Measurements from ENCODE around the gene TBX1.

TBX1 gene

DNA sequence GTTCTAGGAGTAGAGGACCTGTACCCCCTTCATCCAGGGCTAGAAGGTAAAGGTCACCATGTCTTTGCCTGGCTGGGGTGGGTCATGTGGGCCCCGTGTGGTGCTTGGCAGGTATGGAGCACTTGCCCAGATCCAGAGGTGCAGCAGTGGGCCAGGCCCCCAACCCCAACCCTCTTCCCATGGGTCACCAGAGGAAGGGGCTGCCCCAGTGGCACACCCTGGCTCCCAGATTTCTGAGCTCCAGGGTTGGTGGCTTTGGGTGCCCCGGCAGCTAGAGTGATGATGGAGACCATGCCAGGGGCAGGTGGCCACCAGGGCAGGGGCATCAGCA lies 39.6 kb upstream of the TBX1 start:
- no peak for TF ChIP-seq ZFX (IDR thresholded peaks at IDR 0.05; ENCODE audit: borderline replicate concordance)
- TF ChIP-seq, protein P1, sequence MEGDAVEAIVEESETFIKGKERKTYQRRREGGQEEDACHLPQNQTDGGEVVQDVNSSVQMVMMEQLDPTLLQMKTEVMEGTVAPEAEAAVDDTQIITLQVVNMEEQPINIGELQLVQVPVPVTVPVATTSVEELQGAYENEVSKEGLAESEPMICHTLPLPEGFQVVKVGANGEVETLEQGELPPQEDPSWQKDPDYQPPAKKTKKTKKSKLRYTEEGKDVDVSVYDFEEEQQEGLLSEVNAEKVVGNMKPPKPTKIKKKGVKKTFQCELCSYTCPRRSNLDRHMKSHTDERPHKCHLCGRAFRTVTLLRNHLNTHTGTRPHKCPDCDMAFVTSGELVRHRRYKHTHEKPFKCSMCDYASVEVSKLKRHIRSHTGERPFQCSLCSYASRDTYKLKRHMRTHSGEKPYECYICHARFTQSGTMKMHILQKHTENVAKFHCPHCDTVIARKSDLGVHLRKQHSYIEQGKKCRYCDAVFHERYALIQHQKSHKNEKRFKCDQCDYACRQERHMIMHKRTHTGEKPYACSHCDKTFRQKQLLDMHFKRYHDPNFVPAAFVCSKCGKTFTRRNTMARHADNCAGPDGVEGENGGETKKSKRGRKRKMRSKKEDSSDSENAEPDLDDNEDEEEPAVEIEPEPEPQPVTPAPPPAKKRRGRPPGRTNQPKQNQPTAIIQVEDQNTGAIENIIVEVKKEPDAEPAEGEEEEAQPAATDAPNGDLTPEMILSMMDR (IDR thresholded peaks at IDR 0.05) = no peak
- H3K27ac ChIP-seq = no peak overlapping the region

DNA sequence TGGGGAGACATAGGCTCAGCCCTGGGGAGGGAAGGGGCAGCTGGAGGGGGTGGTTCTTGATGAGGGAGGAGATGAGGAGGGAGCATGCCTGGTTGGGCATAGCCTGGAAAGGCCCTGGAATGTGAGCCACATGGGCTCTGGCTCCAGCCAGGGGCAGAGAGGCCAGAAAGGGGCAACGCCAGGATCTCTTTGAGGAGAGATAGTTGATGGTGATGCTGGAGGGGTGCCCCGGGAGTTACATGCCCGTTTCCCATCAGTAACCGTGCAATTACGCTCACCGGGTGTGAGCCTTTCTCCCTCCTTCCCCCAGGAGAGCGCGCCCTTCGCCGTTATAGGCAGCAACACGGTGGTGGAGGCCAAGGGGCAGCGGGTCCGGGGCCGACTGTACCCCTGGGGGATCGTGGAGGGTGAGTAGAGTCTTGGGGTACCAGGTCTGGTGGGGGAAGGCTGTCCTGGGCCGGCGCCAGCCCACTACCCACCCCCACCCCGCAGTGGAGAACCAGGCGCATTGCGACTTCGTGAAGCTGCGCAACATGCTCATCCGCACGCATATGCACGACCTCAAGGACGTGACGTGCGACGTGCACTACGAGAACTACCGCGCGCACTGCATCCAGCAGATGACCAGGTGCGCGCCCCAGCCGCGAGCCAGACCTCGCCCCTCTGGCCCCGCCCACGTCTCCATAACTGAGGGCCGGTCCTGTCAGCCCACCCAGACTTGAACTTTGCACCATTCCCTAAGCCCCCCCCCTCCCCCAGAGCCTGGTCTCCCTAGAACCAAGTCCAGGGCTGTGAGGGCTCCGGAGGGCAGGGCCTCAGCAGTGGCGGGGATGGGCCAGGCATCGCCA lies 39.0 kb upstream of the TBX1 start:
- H3K27ac ChIP-seq = no peak overlapping the region
- TF ChIP-seq, protein P1 (IDR thresholded peaks at IDR 0.05) = no peak
- no peak for TF ChIP-seq ZFX (IDR thresholded peaks at IDR 0.05; ENCODE audit: borderline replicate concordance)

DNA sequence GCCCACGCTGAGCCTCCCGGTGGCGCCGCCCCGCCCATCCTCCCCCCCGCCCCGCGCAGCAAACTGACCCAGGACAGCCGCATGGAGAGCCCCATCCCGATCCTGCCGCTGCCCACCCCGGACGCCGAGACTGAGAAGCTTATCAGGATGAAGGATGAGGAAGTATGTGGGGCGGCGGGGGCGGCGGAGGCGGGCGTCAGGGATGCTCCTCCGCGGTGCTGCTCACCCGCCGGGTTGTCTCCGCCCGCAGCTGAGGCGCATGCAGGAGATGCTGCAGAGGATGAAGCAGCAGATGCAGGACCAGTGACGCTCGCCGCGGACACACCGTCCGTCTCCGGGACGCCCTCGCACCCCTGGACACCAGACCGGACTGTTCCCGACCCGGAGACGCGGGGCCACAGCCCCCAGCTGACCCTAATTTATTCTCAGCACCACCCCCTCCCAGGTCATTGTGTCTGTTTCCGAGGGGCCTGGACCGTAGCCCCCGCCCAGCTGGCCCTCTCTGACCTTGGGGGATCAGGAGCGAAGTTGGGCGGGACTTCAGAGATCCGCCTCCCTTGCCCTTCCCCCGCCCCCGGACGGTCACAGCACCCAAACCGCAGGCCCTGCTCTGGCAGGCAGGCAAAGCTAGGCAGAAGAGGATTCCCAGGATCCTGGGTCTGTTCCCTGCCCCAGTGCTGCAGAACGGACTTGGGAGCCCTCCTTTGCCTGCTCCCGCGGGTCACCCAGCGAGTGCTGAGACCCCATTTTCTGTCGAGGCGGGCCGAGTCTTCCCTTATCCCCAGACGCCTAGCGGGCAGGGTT lies 38.2 kb upstream of the TBX1 start:
- TF ChIP-seq ZFX (IDR thresholded peaks at IDR 0.05; ENCODE audit: borderline replicate concordance) = no peak
- TF ChIP-seq, protein P1 (IDR thresholded peaks at IDR 0.05) = no peak
- no peak overlapping the region for H3K27ac ChIP-seq

DNA sequence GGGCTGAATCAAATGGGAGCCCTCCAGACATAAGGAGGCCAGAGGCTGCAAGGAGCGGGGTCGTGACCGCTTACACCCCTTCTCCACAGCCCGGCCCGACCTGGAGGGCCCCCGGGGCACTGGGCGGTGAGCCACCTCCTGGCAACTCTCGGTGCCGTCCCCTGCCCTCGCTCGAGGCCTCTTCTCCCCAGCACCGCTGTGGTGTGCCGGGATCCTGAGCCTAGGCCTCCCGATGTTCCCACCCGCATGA lies 37.7 kb upstream of the TBX1 start:
- TF ChIP-seq ZFX (IDR thresholded peaks at IDR 0.05; ENCODE audit: borderline replicate concordance) = no peak
- TF ChIP-seq, protein P1 (IDR thresholded peaks at IDR 0.05) = no peak
- H3K27ac ChIP-seq = peak overlapping the region; percentile 51; the same call in 1 of the 2 replicates

DNA sequence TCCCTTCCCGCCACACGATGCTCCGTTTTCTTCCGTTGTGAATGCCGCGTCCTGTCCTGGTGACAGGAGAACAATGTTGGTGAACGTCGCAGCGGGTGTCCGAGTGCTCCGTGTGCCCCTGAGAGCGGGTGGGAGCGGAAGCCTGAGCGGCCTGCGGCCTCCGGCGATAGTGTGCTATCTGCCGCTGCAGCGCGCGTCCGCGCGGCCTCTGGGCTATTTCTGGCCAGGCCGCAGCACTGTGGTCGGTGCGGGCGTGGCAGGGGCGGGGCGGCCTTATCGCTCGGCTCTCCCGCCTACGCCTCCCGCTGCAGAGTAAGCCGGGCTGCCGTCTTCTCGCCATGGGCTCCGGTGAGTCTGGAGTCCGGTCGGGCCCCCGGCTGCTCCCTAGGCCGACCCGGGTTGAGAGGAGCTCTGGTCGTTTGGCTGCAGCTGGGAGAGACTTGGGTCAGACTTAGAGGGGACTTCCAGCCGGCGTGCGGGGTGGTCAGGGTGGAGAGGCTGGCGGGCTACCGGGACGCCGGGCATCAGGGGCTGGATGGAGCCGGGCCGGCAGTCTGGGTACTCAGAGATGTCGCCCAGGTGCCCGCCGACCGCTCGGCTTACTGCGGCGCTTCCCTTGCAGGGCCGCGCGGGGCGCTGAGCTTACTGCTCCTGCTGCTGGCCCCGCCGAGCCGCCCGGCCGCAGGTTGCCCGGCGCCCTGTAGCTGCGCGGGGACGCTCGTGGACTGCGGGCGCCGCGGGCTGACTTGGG lies 37.2 kb upstream of the TBX1 start, which contains the start of gene GP1BB:
Gene GP1BB, plus strand, starts transcription at position 308 of the 751 bp plus-strand sequence. Its CDS starts 31 bp downstream, at position 339.
- no peak for TF ChIP-seq ZFX (IDR thresholded peaks at IDR 0.05; ENCODE audit: borderline replicate concordance)
- TF ChIP-seq, protein P1 (IDR thresholded peaks at IDR 0.05) = no peak

DNA sequence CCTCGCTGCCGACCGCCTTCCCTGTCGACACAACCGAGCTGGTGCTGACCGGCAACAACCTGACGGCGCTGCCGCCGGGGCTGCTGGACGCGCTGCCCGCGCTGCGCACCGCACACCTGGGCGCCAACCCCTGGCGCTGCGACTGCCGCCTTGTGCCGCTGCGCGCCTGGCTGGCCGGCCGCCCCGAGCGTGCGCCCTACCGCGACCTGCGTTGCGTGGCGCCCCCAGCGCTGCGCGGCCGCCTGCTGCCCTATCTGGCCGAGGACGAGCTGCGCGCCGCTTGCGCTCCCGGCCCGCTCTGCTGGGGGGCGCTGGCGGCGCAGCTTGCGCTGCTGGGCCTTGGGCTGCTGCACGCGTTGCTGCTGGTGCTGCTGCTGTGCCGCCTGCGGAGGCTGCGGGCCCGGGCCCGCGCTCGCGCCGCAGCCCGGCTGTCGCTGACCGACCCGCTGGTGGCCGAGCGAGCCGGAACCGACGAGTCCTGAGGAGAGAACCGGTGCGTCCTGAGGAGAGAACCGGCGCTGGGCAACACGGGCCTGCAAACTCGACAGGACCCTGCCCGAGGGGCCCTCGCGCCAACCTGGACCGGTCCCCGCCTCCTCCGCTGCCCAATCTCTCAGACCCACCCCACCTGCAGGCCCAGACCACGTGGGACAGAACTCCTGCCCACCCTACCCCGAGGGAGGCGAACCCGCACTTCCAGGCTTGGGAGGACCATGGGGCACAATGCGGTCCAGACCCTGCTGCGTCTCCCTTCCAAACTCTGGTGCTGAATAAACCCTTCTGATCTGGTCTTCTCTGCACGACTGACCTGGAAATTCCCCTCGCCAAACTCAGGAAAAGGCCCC lies 36.4 kb upstream of the TBX1 start:
- H3K27ac ChIP-seq = peak overlapping the region; percentile 51
- TF ChIP-seq, protein P1 (IDR thresholded peaks at IDR 0.05) = peak; percentile 86
- TF ChIP-seq ZFX (IDR thresholded peaks at IDR 0.05; ENCODE audit: borderline replicate concordance) = no peak

More for the DNA sequence above, 37.2 kb upstream of the TBX1 start, which contains the start of gene GP1BB:
- peak within 1 kb of the TSS; percentile 51 for H3K27ac ChIP-seq

Measured in 22Rv1 (cell line).